H1 (cell line): ENCODE results near the gene VWCE. TPM values are rescaled to one million over a fixed set of nuclear protein-coding genes. Genes with fewer than 3 reads are reported as not detected.

Source experiments
- CTCF ChIA-PET: fragments of 300-600 bp; sonication (Branson Sonifier 250); formaldehyde crosslinking; loops from one replicate; lab custom pipeline; 2021; ENCODE audit not compliant: partially characterized antibody; lab: Charles Lee
- POLR2A ChIA-PET: fragments of 300-600 bp; sonication (Branson Sonifier 250); formaldehyde crosslinking; loops from one replicate; lab custom pipeline; 2021; ENCODE audit warnings: inconsistent platforms; ENCODE audit not compliant: partially characterized antibody; lab: Charles Lee
- DNase-seq, 2 experiments: peaks; one replicate each; pipeline versions ENCODE4 v3.0.0 to v3.0.0-alpha.2; 2010 to 2022; ENCODE audit warnings: low spot score in 2 of 2, low read depth in 1 of 2, mixed read lengths in 1 of 2
- FAIRE-seq: peaks from 2 replicates; lab custom pipeline; 2011; peaks lifted over from hg19 to GRCh38; lab: Jason Lieb, UNC
- H2AFZ ChIP-seq: 2 replicates; pipeline ENCODE4 v1.8.1; 2012; ENCODE audit warnings: low read length, inconsistent platforms
- H2AK5ac ChIP-seq: 2 replicates; pipeline ENCODE4 v1.6.1; 2013; ENCODE audit warnings: low read depth, low read length
- H2BK120ac ChIP-seq: replicated peaks from 2 replicates; pipeline ENCODE3; 2013; ENCODE audit warnings: low read depth, low read length, inconsistent platforms
- H2BK12ac ChIP-seq: 2 replicates; pipeline ENCODE4 v1.6.1; 2013; ENCODE audit warnings: low read depth, low read length
- H2BK15ac ChIP-seq: 2 replicates; pipeline ENCODE4 v1.6.1; 2013; ENCODE audit warnings: low read length
- H2BK20ac ChIP-seq: 2 replicates; pipeline ENCODE4 v1.6.1; 2013; ENCODE audit warnings: low read length
- H2BK5ac ChIP-seq: 2 replicates; pipeline ENCODE4 v1.6.1; 2013; ENCODE audit warnings: low read depth, low read length
- H3K14ac ChIP-seq: 2 replicates; pipeline ENCODE4 v1.6.1; 2013; ENCODE audit warnings: inconsistent platforms; ENCODE audit not compliant: insufficient read length
- H3K18ac ChIP-seq: 2 replicates; pipeline ENCODE4 v1.6.1; 2013; ENCODE audit warnings: low read length; ENCODE audit errors: extremely low read depth
- H3K23ac ChIP-seq: 2 replicates; pipeline ENCODE4 v1.6.1; 2013; ENCODE audit warnings: inconsistent platforms; ENCODE audit not compliant: insufficient read length
- H3K23me2 ChIP-seq: 2 replicates; pipeline ENCODE4 v1.6.1; 2013; ENCODE audit warnings: low read depth, low read length
- H3K27ac ChIP-seq: 2 replicates; pipeline ENCODE4 v1.6.1; 2011; ENCODE audit warnings: low read depth, low read length, inconsistent platforms
- H3K27me3 ChIP-seq, 4 experiments: replicated peaks in 1 of 4; 1 replicate in 1 of 4; 2 replicates in 3 of 4; pipeline versions ENCODE4 v1.6.1 to v1.8.1; 2011 to 2013; ENCODE audit warnings: low read length in 3 of 4, mild to moderate bottlenecking in 3 of 4, inconsistent platforms in 2 of 4, mixed read lengths in 2 of 4, moderate library complexity in 1 of 4; ENCODE audit not compliant: control insufficient read depth in 3 of 4, insufficient read depth in 3 of 4; ENCODE audit errors: extremely low read depth in 1 of 4
- H3K36me3 ChIP-seq, 4 experiments: 2 replicates each; pipeline versions ENCODE4 v1.6.1 to v1.8.1; 2011 to 2013; ENCODE audit warnings: mild to moderate bottlenecking in 4 of 4, low read length in 3 of 4, moderate library complexity in 2 of 4, control low read depth in 1 of 4, inconsistent platforms in 1 of 4; ENCODE audit not compliant: insufficient read depth in 4 of 4, control insufficient read depth in 2 of 4
- H3K4ac ChIP-seq: replicated peaks from 2 replicates; pipeline ENCODE3; 2013; ENCODE audit warnings: low read length, low read depth, mixed read lengths, inconsistent platforms; ENCODE audit not compliant: insufficient read length
- H3K4me1 ChIP-seq, 4 experiments: replicated peaks in 1 of 4; 1 replicate in 1 of 4; 2 replicates in 3 of 4; pipeline versions ENCODE4 v1.6.1 to v1.8.1; 2011 to 2013; ENCODE audit warnings: low read length in 3 of 4, inconsistent platforms in 2 of 4, mixed read lengths in 1 of 4; ENCODE audit not compliant: insufficient read depth in 4 of 4, control insufficient read depth in 3 of 4
- H3K4me2 ChIP-seq, 2 experiments: 2 replicates each; pipeline versions ENCODE4 v1.6.1 to v1.8.1; 2011 to 2013; ENCODE audit warnings: low read depth in 2 of 2, low read length in 2 of 2, control low read depth in 1 of 2, inconsistent platforms in 1 of 2, mild to moderate bottlenecking in 1 of 2; ENCODE audit not compliant: insufficient read depth in 1 of 2
- H3K4me3 ChIP-seq, 4 experiments: fragments of 200-600, 300-600 bp in 1 of 4; sonication (generic), shearing (Covaris generic), sonication (Bioruptor Twin) in 1 of 4; 2 replicates each; pipeline versions ENCODE4 v1.5.1 to v1.8.1; 2011 to 2016; ENCODE audit warnings: low read length in 4 of 4, low read depth in 3 of 4, control low read depth in 2 of 4, inconsistent platforms in 2 of 4, mild to moderate bottlenecking in 2 of 4, mixed read lengths in 1 of 4, moderate library complexity in 1 of 4; ENCODE audit not compliant: insufficient read depth in 2 of 4; ENCODE audit errors: extremely low read depth in 1 of 4
- H3K56ac ChIP-seq: replicated peaks from 2 replicates; pipeline ENCODE3; 2013; ENCODE audit warnings: low read depth, mild to moderate bottlenecking, mixed read lengths, low read length, inconsistent platforms; ENCODE audit not compliant: insufficient read length
- H3K79me1 ChIP-seq: 2 replicates; pipeline ENCODE4 v1.6.1; 2013; ENCODE audit warnings: low read depth, low read length, control low read depth
- H3K79me2 ChIP-seq, 2 experiments: 2 replicates each; pipeline versions ENCODE4 v1.6.1 to v1.8.1; 2012 to 2013; ENCODE audit warnings: low read length in 2 of 2, mild to moderate bottlenecking in 2 of 2, inconsistent platforms in 1 of 2; ENCODE audit not compliant: insufficient read depth in 2 of 2, control insufficient read depth in 1 of 2
- H3K9ac ChIP-seq, 4 experiments: replicated peaks in 1 of 4; 1 replicate in 1 of 4; 2 replicates in 3 of 4; pipeline versions ENCODE4 v1.6.1 to v1.8.1; 2011 to 2013; ENCODE audit warnings: low read depth in 3 of 4, low read length in 3 of 4, control low read depth in 2 of 4, mild to moderate bottlenecking in 2 of 4, moderate library complexity in 2 of 4, inconsistent platforms in 1 of 4; ENCODE audit errors: extremely low read depth in 1 of 4
- H3K9me3 ChIP-seq, 2 experiments: 2 replicates each; pipeline versions ENCODE4 v1.6.1 to v1.8.1; 2012 to 2013; ENCODE audit warnings: mild to moderate bottlenecking in 2 of 2, moderate library complexity in 2 of 2, control low read depth in 1 of 2, inconsistent platforms in 1 of 2, low read depth in 1 of 2, low read length in 1 of 2, mixed read lengths in 1 of 2; ENCODE audit not compliant: insufficient read depth in 2 of 2
- H4K20me1 ChIP-seq, 2 experiments: replicated peaks in 1 of 2; 2 replicates each; pipeline versions ENCODE3 to v1.8.1; 2011 to 2013; ENCODE audit warnings: inconsistent platforms in 2 of 2, low read length in 2 of 2, mild to moderate bottlenecking in 1 of 2; ENCODE audit not compliant: insufficient read depth in 2 of 2, control insufficient read depth in 1 of 2
- H4K5ac ChIP-seq: 2 replicates; pipeline ENCODE4 v1.6.1; 2013; ENCODE audit warnings: low read length, low read depth, mixed read lengths, inconsistent platforms; ENCODE audit not compliant: insufficient read length
- H4K8ac ChIP-seq: 2 replicates; pipeline ENCODE4 v1.8.0; 2013; ENCODE audit warnings: mild to moderate bottlenecking, moderate library complexity, low read length, inconsistent platforms; ENCODE audit not compliant: insufficient read depth; ENCODE audit errors: extremely low read depth
- H4K91ac ChIP-seq: replicated peaks from 2 replicates; pipeline ENCODE3; 2013; ENCODE audit warnings: low read length, mixed read lengths, inconsistent platforms; ENCODE audit not compliant: insufficient read length
- FOSL1 ChIP-seq: IDR thresholded peaks from 2 replicates; pipeline ENCODE4 v1.6.1; 2011; ENCODE audit warnings: mild to moderate bottlenecking, low read depth, low read length, moderate library complexity; ENCODE audit not compliant: insufficient read depth
- HDAC2 ChIP-seq, 2 experiments: fragments of 300-600 bp in 1 of 2; sonication (generic) in 1 of 2; IDR thresholded peaks; 2 replicates each; pipeline ENCODE4 v1.6.1; 2011 to 2012; ENCODE audit warnings: low read depth in 2 of 2, low read length in 2 of 2, mild to moderate bottlenecking in 2 of 2, moderate library complexity in 2 of 2, borderline replicate concordance in 1 of 2, inconsistent platforms in 1 of 2
- WGBS, 2 experiments: shearing (Covaris generic) in 1 of 2; methylation state at CpG; one replicate each; pipeline versions ENCODE4 v1.1.6 to v1.1.7; 2013 to 2015; ENCODE audit warnings: low lambda C conversion rate in 2 of 2, mixed read lengths in 2 of 2, inconsistent platforms in 1 of 2, low coverage in 1 of 2, missing lambda C conversion rate in 1 of 2; ENCODE audit not compliant: insufficient replicate concordance in 2 of 2, insufficient coverage in 1 of 2, insufficient read length in 1 of 2; ENCODE audit errors: extremely low coverage in 1 of 2, missing lambda C conversion rate in 1 of 2; 5-methylcytosine and 5-hydroxymethylcytosine counted together
- long read RNA-seq, 2 experiments: library from RNA in 1 of 2; library from capped mRNA in 1 of 2; stranded (forward); transcript quantifications; one replicate each; pipeline ENCODE4 v2.0.0, GENCODE V29; 2021; ENCODE audit warnings: inconsistent platforms in 1 of 2
- polyA minus RNA-seq, 3 experiments: library from RNA; depleted of rRNA, polyadenylated mRNA; stranded (reverse); fragments of >200 nt; gene quantifications; 1 replicate in 2 of 3; 2 replicates in 1 of 3; pipeline ENCODE4 v1.2.3, GENCODE V29; 2011
- polyA plus RNA-seq, 7 experiments: library from polyadenylated mRNA; depleted of rRNA in 3 of 7; stranded (reverse) in 5 of 7; unstranded in 2 of 7; fragments of >200 nt in 5 of 7; fragments of 200-250 nt in 2 of 7; gene quantifications; 1 replicate in 5 of 7; 2 replicates in 1 of 7; 4 replicates in 1 of 7; pipeline versions ENCODE4 v1.2.1 to v1.2.3, GENCODE V29; 2011 to 2013; ENCODE audit warnings: missing spikeins in 2 of 7, mixed read lengths in 2 of 7
- total RNA-seq: library from RNA; stranded (reverse); fragmentation: NEBNext Ultra II Directional; extraction: Animal tissue kit (Norgen Biotek cat#: 25700); gene quantifications from 2 replicates; pipeline ENCODE4 v1.2.1, GENCODE V29; 2021

VWCE gene, protein sequence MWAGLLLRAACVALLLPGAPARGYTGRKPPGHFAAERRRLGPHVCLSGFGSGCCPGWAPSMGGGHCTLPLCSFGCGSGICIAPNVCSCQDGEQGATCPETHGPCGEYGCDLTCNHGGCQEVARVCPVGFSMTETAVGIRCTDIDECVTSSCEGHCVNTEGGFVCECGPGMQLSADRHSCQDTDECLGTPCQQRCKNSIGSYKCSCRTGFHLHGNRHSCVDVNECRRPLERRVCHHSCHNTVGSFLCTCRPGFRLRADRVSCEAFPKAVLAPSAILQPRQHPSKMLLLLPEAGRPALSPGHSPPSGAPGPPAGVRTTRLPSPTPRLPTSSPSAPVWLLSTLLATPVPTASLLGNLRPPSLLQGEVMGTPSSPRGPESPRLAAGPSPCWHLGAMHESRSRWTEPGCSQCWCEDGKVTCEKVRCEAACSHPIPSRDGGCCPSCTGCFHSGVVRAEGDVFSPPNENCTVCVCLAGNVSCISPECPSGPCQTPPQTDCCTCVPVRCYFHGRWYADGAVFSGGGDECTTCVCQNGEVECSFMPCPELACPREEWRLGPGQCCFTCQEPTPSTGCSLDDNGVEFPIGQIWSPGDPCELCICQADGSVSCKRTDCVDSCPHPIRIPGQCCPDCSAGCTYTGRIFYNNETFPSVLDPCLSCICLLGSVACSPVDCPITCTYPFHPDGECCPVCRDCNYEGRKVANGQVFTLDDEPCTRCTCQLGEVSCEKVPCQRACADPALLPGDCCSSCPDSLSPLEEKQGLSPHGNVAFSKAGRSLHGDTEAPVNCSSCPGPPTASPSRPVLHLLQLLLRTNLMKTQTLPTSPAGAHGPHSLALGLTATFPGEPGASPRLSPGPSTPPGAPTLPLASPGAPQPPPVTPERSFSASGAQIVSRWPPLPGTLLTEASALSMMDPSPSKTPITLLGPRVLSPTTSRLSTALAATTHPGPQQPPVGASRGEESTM
- total RNA-seq (12.3 and 14.5 TPM in 2 replicates), polyA plus RNA-seq (2011; rRNA removed) (9.5 and 16.8 TPM in 2 replicates), polyA minus RNA-seq (2011; rRNA and poly(A)+ RNA removed) (9.4 and 11.4 TPM in 2 replicates)
- 10.7 TPM for polyA plus RNA-seq (2011; cell fraction: cytosol; rRNA removed)
- polyA plus RNA-seq (2011; cell fraction: nucleus; rRNA removed): 41.1 TPM
- polyA plus RNA-seq (2012, experiment 1 of 2): 10.6 to 18.5 TPM (median 16.1 TPM) in 4 replicates
- 10.9 TPM for polyA plus RNA-seq (2012, experiment 2 of 2)
- polyA plus RNA-seq (2013, experiment 1 of 2): 14.6 TPM
- 13.6 TPM for polyA plus RNA-seq (2013, experiment 2 of 2)
- polyA minus RNA-seq (2011; cell fraction: cytosol; rRNA and poly(A)+ RNA removed): 9.7 TPM
- polyA minus RNA-seq (2011; cell fraction: nucleus; rRNA and poly(A)+ RNA removed): 13.5 TPM
- long read RNA-seq, experiment 1, partial matches to known transcripts: 0 of 6 reads
- long read RNA-seq, experiment 1, other reads (novel, unspliced or antisense): 6 of 6 reads
- long read RNA-seq, experiment 2, partial matches to known transcripts: 2 of 3 reads
- long read RNA-seq, experiment 2, other reads (novel, unspliced or antisense): 1 of 3 reads

DNA sequence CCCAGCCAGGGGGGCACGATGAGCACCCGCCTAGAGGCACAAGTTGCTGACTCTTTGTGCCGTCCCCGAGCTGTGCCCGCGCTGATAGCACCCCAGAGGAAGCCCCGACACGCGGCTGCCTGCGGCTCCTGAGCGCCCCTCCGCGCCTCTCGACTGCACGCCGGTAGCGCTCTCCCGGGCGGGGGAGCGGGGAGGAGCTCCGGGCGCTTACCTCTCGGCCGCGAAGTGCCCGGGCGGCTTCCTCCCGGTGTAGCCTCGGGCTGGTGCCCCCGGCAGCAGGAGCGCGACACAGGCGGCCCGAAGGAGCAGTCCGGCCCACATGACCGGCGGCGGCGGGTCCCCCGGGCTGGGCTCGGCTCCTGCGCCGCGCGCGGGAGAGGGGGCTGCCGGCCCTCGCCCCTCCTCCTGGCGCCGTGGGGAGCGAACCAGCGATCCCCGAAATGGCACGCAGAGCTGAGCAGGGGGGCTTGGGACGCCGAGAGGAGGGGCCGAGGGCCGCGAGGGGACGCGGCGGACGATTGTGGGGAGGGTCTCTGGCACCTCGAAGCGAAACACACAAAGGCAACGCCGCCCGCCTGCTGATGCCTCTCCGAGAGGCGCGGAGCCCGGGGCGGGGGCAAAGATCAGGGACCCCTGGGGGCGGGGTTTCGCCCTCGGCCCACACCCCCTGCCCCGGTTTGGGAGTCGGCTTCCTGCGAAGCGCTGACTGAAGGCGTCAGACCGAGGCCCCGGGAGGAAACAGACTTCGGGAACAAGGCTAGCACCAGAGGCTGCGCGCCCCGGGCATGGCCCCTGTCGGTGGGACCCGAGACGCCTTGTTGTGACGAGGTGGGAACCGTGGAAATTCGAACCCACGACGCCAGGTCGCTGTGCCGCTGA is at the start of gene VWCE:
TSS of gene VWCE (minus strand) at position 600 of the 879 bp plus-strand sequence. CDS start at position 321, 279 bp downstream.
- peak within 1 kb of the TSS; percentile 54 to 82 (median 78) for H3K4me3 ChIP-seq
- peaks cover 10% of the 10 kb centered on the region; the same call in 1 of the 2 replicates for H3K23me2 ChIP-seq
- H3K18ac ChIP-seq: peak within 1 kb of the TSS; percentile 88
- peak within 1 kb of the TSS; percentile 57 for H3K27ac ChIP-seq
- no peak within 1 kb of the TSS for H3K14ac ChIP-seq
- H4K5ac ChIP-seq: peak within 1 kb of the TSS; percentile 40
- H2BK5ac ChIP-seq: peak within 1 kb of the TSS; percentile 66; the same call in 1 of the 2 replicates
- H3K4me1 ChIP-seq: peaks cover 2 to 9% (median 8%) of the 10 kb centered on the region in 4 experiments
- H2BK120ac ChIP-seq: no peak within 1 kb of the TSS
- no peak within 1 kb of the TSS; the same call in 1 of the 2 replicates for H2BK15ac ChIP-seq
- H3K79me2 ChIP-seq: 0 out of 4 replicates have a peak, but pooled peaks cover 0 to 3% of the 10 kb centered on the region in 2 experiments
- peaks cover 2 to 17% (median 4%) of the 10 kb centered on the region in 4 experiments; a peak in 4 of 8 replicates for H3K36me3 ChIP-seq
- peak within 1 kb of the TSS; percentile 65 for H3K4ac ChIP-seq
- 3% methylated on average over 68 of the region's 97 CpGs; no CpG with 5 or more reads in 1 of the 2 experiments for WGBS, 2 experiments
- peak within 1 kb of the TSS; percentile 72 for H3K56ac ChIP-seq
- POLR2A ChIA-PET: interaction anchor here (0.8 to 6.9 kb wide), 25 partner anchors 9 to 135 kb away, joined by 3 to 54 read pairs (median 5); partner anchors contain the start of genes CPSF7, CYB561A3, DDB1 and SDHAF2
- CTCF ChIA-PET: interaction anchor here (0.7 to 2.9 kb wide), 12 partner anchors 13 to 101 kb away, joined by 3 to 14 read pairs (median 4); no protein-coding TSS in a partner anchor
- peak within 1 kb of the TSS; percentile 68; the same call in 1 of the 2 replicates for H2BK12ac ChIP-seq
- H4K20me1 ChIP-seq: peaks cover 3 to 13% of the 10 kb centered on the region in 2 experiments
- FAIRE-seq (no peak), DNase-seq (peak; percentile 53 to 86)
- peak within 1 kb of the TSS; percentile 13 to 82 (median 60); a peak in 6 of 7 replicates for H3K9ac ChIP-seq
- no peak within 1 kb of the TSS for H3K23ac ChIP-seq
- H4K91ac ChIP-seq: peak within 1 kb of the TSS; percentile 85
- H2BK20ac ChIP-seq: no peak within 1 kb of the TSS
- H3K9me3 ChIP-seq: no peaks in the 10 kb centered on the region
- peak within 1 kb of the TSS; percentile 71 to 91 for H3K4me2 ChIP-seq
- peak within 1 kb of the TSS; percentile 79; the same call in 1 of the 2 replicates for H2AFZ ChIP-seq
- no peak within 1 kb of the TSS; the same call in 1 of the 2 replicates for H2AK5ac ChIP-seq
- H3K27me3 ChIP-seq: peaks cover 1 to 12% (median 7%) of the 10 kb centered on the region in 4 experiments; a peak in 6 of 7 replicates
- no peaks in the 10 kb centered on the region for H3K79me1 ChIP-seq
- H4K8ac ChIP-seq: peak within 1 kb of the TSS; percentile 90
- peak in 1 of 2 experiments; percentile 2; a peak in 2 of 4 replicates for TF ChIP-seq HDAC2 (IDR thresholded peaks at IDR 0.05; ENCODE audit: borderline replicate concordance in 1 of 2, low read depth in 2 of 2, low read length in 2 of 2)
- no peak for TF ChIP-seq FOSL1
